HCT116 (cell line): ENCODE results near the gene KNTC1. TPM values are rescaled to one million over a fixed set of nuclear protein-coding genes. Genes with fewer than 3 reads are reported as not detected.

Source experiments
- ATAC-seq: fragments of 200-7000 bp; cut with Tn5 transposase; 2 replicates; pipeline ENCODE4 v1.9.1; 2020; ENCODE audit warnings: mild to moderate bottlenecking, moderate library complexity
- BruUV-seq: library from RNA; stranded (reverse); fragments of 400-500 nt; replicated peaks from 2 replicates; lab custom pipeline; 2021; lab: Mats Ljungman, UMichigan
- CTCF ChIA-PET: fragments of 300-600 bp; sonication (Branson Sonifier 250); formaldehyde crosslinking; loops from one replicate; lab custom pipeline; 2021; ENCODE audit warnings: antibody characterized with exemption; lab: Charles Lee
- POLR2A ChIA-PET: fragments of 300-600, 350-600 bp; sonication (Branson Sonifier 250); formaldehyde crosslinking; loops from one replicate; lab custom pipeline; 2021; ENCODE audit warnings: antibody characterized with exemption; lab: Charles Lee
- RAD21 ChIA-PET, 2 experiments: fragments of 300-600 bp; sonication (Branson Sonifier 250); formaldehyde crosslinking; loops; one replicate each; lab custom pipeline; 2023; ENCODE audit warnings: low total read pairs in 2 of 2; ENCODE audit not compliant: uncharacterized antibody in 2 of 2, unreplicated experiment in 2 of 2, low non-redundant PET in 1 of 2; lab: Charles Lee
- DNase-seq: peaks from one replicate; pipeline ENCODE4 v3.0.0-alpha.2; 2010; ENCODE audit warnings: low read depth, low spot score
- H2AFZ ChIP-seq: fragments of 200-600 bp; shearing (Covaris generic), sonication (generic); 2 replicates; pipeline ENCODE4 v1.6.1; 2017; ENCODE audit warnings: low read depth, mixed run types, mixed read lengths, antibody characterized with exemption, low read length; ENCODE audit not compliant: poor library complexity, severe bottlenecking
- H3K27ac ChIP-seq: 2 replicates; pipeline ENCODE4 v1.5.1; 2012; ENCODE audit warnings: low read depth, low read length
- H3K27me3 ChIP-seq: fragments of 200-600 bp; sonication (generic); 2 replicates; pipeline ENCODE4 v1.6.1; 2016; ENCODE audit warnings: mixed run types, low read length, mixed read lengths; ENCODE audit not compliant: insufficient read depth
- H3K36me3 ChIP-seq, 2 experiments: fragments of 200-500 bp in 1 of 2; fragments of 200-600 bp in 1 of 2; sonication (Bioruptor generic) in 1 of 2; sonication (generic) in 1 of 2; 2 replicates each; pipeline versions ENCODE4 v1.5.1 to v1.6.1; 2014 to 2016; ENCODE audit warnings: low read length in 2 of 2, inconsistent platforms in 1 of 2, mixed read lengths in 1 of 2, mixed run types in 1 of 2; ENCODE audit not compliant: insufficient read depth in 2 of 2, control insufficient read depth in 1 of 2
- H3K4me1 ChIP-seq, 2 experiments: fragments of 200-600 bp in 1 of 2; sonication (generic) in 1 of 2; 2 replicates each; pipeline versions ENCODE4 v1.5.1 to v1.6.1; 2012 to 2017; ENCODE audit warnings: low read length in 2 of 2, inconsistent platforms in 1 of 2, mild to moderate bottlenecking in 1 of 2, mixed read lengths in 1 of 2, mixed run types in 1 of 2, moderate library complexity in 1 of 2; ENCODE audit not compliant: insufficient read depth in 2 of 2, control insufficient read depth in 1 of 2
- H3K4me2 ChIP-seq: fragments of 200-600 bp; sonication (generic); 2 replicates; pipeline ENCODE4 v1.6.1; 2017; ENCODE audit warnings: mixed run types, low read length, mixed read lengths
- H3K4me3 ChIP-seq, 2 experiments: fragments of 200-600 bp in 1 of 2; sonication (generic) in 1 of 2; replicated peaks in 1 of 2; 2 replicates each; pipeline ENCODE4 v1.5.1; 2011 to 2016; ENCODE audit warnings: low read length in 2 of 2, control low read depth in 1 of 2, low read depth in 1 of 2, mild to moderate bottlenecking in 1 of 2, mixed read lengths in 1 of 2, mixed run types in 1 of 2
- H3K79me2 ChIP-seq: fragments of 200-600 bp; sonication (generic); 2 replicates; pipeline ENCODE4 v1.6.1; 2017; ENCODE audit warnings: mild to moderate bottlenecking, mixed run types, low read length, moderate library complexity, mixed read lengths; ENCODE audit not compliant: insufficient read depth
- H3K9ac ChIP-seq: fragments of 200-600 bp; sonication (generic); 2 replicates; pipeline ENCODE4 v1.6.1; 2016; ENCODE audit warnings: low read length, mixed read lengths
- H3K9me2 ChIP-seq: fragments of 200-600 bp; sonication (generic), shearing (Covaris generic); 2 replicates; pipeline ENCODE4 v1.6.1; 2017; ENCODE audit warnings: mixed run types, mild to moderate bottlenecking, moderate library complexity; ENCODE audit not compliant: insufficient read depth
- H3K9me3 ChIP-seq, 2 experiments: fragments of 200-500 bp in 1 of 2; fragments of 200-600 bp in 1 of 2; sonication (Bioruptor generic) in 1 of 2; sonication (generic) in 1 of 2; 2 replicates each; pipeline ENCODE4 v1.6.1; 2014 to 2017; ENCODE audit warnings: low read length in 2 of 2, mixed read lengths in 2 of 2, inconsistent platforms in 1 of 2, low read depth in 1 of 2, mild to moderate bottlenecking in 1 of 2, mixed run types in 1 of 2, moderate library complexity in 1 of 2; ENCODE audit not compliant: control insufficient read depth in 1 of 2, insufficient read depth in 1 of 2
- H4K20me1 ChIP-seq: fragments of 200-600 bp; sonication (generic), shearing (Covaris generic); 2 replicates; pipeline ENCODE4 v1.6.1; 2017; ENCODE audit warnings: mixed run types, mild to moderate bottlenecking, moderate library complexity; ENCODE audit not compliant: insufficient read depth
- CBX3 ChIP-seq: IDR thresholded peaks from 2 replicates; pipeline ENCODE4 v1.6.1; 2012; ENCODE audit warnings: low read depth
- CTCF ChIP-seq, 3 experiments: fragments of 200-600 bp in 1 of 3; sonication (generic) in 1 of 3; IDR thresholded peaks in 2 of 3; conservative IDR thresholded peaks in 1 of 3; 2 replicates each; pipeline ENCODE4 v1.5.1; 2012 to 2017; ENCODE audit warnings: low read depth in 2 of 3, low read length in 2 of 3, antibody characterized with exemption in 1 of 3, borderline replicate concordance in 1 of 3, control low read depth in 1 of 3, mild to moderate bottlenecking in 1 of 3, mixed read lengths in 1 of 3, mixed run types in 1 of 3, moderate library complexity in 1 of 3; ENCODE audit not compliant: insufficient read depth in 1 of 3
- EGR1 ChIP-seq: IDR thresholded peaks from 2 replicates; pipeline ENCODE4 v1.6.1; 2012; ENCODE audit warnings: low read depth
- ELF1 ChIP-seq: IDR thresholded peaks from 2 replicates; pipeline ENCODE4 v1.6.1; 2012; ENCODE audit warnings: low read depth, borderline replicate concordance
- EZH2phosphoT487 ChIP-seq: fragments of 200-600 bp; IDR thresholded peaks from 2 replicates; pipeline ENCODE4 v1.6.1; 2018; ENCODE audit warnings: antibody characterized with exemption, borderline replicate concordance
- JUND ChIP-seq: IDR thresholded peaks from 2 replicates; pipeline ENCODE4 v1.6.1; 2012
- MAX ChIP-seq: IDR thresholded peaks from 2 replicates; pipeline ENCODE4 v1.6.1; 2012
- POLR2A ChIP-seq: IDR thresholded peaks from 2 replicates; pipeline ENCODE4 v1.7.0; 2011; ENCODE audit warnings: borderline replicate concordance; ENCODE audit not compliant: insufficient read depth, insufficient read length; ENCODE audit errors: extremely low read depth
- POLR2AphosphoS5 ChIP-seq: IDR thresholded peaks from 2 replicates; pipeline ENCODE4 v1.6.1; 2011; ENCODE audit warnings: mild to moderate bottlenecking, low read depth, low read length, moderate library complexity
- RAD21 ChIP-seq: IDR thresholded peaks from 2 replicates; pipeline ENCODE4 v1.6.1; 2012; ENCODE audit warnings: low read depth, mild to moderate bottlenecking
- SIN3A ChIP-seq: IDR thresholded peaks from 2 replicates; pipeline ENCODE4 v1.6.1; 2012; ENCODE audit warnings: low read depth
- SRF ChIP-seq: IDR thresholded peaks from 2 replicates; pipeline ENCODE4 v1.6.1; 2012; ENCODE audit warnings: low read depth
- TCF7L2 ChIP-seq: IDR thresholded peaks from 2 replicates; pipeline ENCODE4 v1.7.0; 2011; ENCODE audit warnings: borderline replicate concordance, inconsistent platforms; ENCODE audit not compliant: insufficient read depth, insufficient read length; ENCODE audit errors: extremely low read depth
- ZFX ChIP-seq: fragments of 450-650 bp; IDR thresholded peaks from 2 replicates; pipeline ENCODE4 v1.6.1; 2017
- ZNF274 ChIP-seq: fragments of 200-500 bp; sonication (Bioruptor generic); IDR thresholded peaks from 2 replicates; pipeline ENCODE4 v1.6.1; 2014; ENCODE audit warnings: mild to moderate bottlenecking, low read depth, low read length, inconsistent platforms
- intact Hi-C: fragments of 100-400 bp; cut with micrococcal nuclease; formaldehyde crosslinking; loops from 2 replicates; pipeline ENCODE4 v1.10.0; 2022
- total RNA-seq: library from RNA; stranded (reverse); gene quantifications from one replicate; pipeline ENCODE4 v1.2.1, GENCODE V29; 2021; ENCODE audit not compliant: unreplicated experiment
- TF ChIP-seq, protein P1 (sequence below): IDR thresholded peaks from 2 replicates; pipeline ENCODE4 v1.6.1; 2012
- TF ChIP-seq, protein P2 (sequence below): IDR thresholded peaks from 2 replicates; pipeline ENCODE4 v1.6.1; 2011; ENCODE audit warnings: mild to moderate bottlenecking, low read length, moderate library complexity; ENCODE audit not compliant: insufficient replicate concordance; ENCODE audit errors: extremely low read depth

KNTC1 gene
- total RNA-seq, 1 experiment from 2014 or later: 70.2 TPM

- TF ChIP-seq CTCF (IDR thresholded peaks at IDR 0.05 in 2 of 3, conservative IDR thresholded peaks at IDR 0.05 in 1 of 3; ENCODE audit: borderline replicate concordance in 1 of 3, insufficient read depth in 1 of 3, low read depth in 2 of 3, low read length in 2 of 3) (no peak), SRF (no peak), MAX (no peak), ZFX (no peak), JUND (no peak)
- TF ChIP-seq, protein P1, sequence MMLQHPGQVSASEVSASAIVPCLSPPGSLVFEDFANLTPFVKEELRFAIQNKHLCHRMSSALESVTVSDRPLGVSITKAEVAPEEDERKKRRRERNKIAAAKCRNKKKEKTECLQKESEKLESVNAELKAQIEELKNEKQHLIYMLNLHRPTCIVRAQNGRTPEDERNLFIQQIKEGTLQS: no peak
Measured at GRCh38 chr12:122505419-122506051, 21.5 kb upstream of the KNTC1 start (continued).

DNA sequence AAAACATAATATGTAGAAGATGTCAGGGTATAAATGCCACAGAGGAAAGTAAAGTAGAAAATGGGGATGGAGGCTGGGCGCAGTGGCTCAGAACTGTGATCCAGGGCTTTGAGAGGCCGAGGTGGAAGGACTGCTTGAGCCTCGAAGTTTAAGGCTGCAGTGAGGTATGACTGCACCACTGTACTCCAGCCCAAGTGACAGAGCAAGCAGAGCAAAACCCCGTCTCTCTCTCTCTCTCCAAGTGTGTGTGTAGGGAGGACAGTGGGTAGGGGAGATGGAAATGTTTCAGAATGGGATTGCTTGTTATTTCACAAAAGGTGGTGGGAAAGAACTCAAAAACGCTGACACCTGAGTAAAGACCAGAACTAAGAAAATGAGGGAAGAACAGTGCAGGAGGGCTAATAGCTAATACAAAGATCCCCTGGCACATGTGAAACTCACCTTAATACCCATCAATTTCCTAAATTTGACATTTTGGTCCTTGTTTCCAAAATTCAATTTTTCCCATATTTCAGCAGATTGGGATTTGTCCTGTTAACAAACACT lies 20.6 kb upstream of the KNTC1 start:
- Histone ChIP-seq H2AFZ (no peak overlapping the region), H4K20me1 (peaks cover 23% of the 10 kb centered on the region; the same call in 1 of the 2 replicates), H3K79me2 (peaks cover 47% of the 10 kb centered on the region), H3K4me2 (no peak overlapping the region), H3K9ac (no peak overlapping the region), H3K9me3 (no peaks in the 10 kb centered on the region), H3K27ac (no peak overlapping the region), H3K9me2 (no peaks in the 10 kb centered on the region), H3K4me1 (peaks cover 2 to 3% of the 10 kb centered on the region in 2 experiments; a peak in 3 of 4 replicates), H3K27me3 (no peaks in the 10 kb centered on the region), H3K36me3 (peaks cover 64 to 71% of the 10 kb centered on the region in 2 experiments)
- ChIA-PET RAD21 (no interaction called here), CTCF (no interaction called here)
- no peak for ATAC-seq
- intact Hi-C loops: no loop called here
- no peak for TF ChIP-seq EGR1
- no peak for TF ChIP-seq POLR2AphosphoS5
- TF ChIP-seq, protein P2, sequence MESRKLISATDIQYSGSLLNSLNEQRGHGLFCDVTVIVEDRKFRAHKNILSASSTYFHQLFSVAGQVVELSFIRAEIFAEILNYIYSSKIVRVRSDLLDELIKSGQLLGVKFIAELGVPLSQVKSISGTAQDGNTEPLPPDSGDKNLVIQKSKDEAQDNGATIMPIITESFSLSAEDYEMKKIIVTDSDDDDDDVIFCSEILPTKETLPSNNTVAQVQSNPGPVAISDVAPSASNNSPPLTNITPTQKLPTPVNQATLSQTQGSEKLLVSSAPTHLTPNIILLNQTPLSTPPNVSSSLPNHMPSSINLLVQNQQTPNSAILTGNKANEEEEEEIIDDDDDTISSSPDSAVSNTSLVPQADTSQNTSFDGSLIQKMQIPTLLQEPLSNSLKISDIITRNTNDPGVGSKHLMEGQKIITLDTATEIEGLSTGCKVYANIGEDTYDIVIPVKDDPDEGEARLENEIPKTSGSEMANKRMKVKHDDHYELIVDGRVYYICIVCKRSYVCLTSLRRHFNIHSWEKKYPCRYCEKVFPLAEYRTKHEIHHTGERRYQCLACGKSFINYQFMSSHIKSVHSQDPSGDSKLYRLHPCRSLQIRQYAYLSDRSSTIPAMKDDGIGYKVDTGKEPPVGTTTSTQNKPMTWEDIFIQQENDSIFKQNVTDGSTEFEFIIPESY: no peak
- no peak for TF ChIP-seq POLR2A
- no peak for TF ChIP-seq ELF1
- TF ChIP-seq EZH2phosphoT487: no peak
- no peak for TF ChIP-seq ZNF274
- no peak for TF ChIP-seq SRF
- TF ChIP-seq RAD21: no peak
- TF ChIP-seq SIN3A: no peak
- no peak for TF ChIP-seq TCF7L2
- TF ChIP-seq CBX3: no peak
- TF ChIP-seq, all 23 proteins: peak for 0
- H3K4me3 ChIP-seq: no peak overlapping the region
- no peak for DNase-seq
- POLR2A ChIA-PET: no interaction called here
- BruUV-seq: no TSS peak
